T-helper 1 cell treated with Interleukin-12 subunit alpha and Interleukin-12 subunit beta and Interleukin-4 antibody, amounts not matched to agents 30 μg/mL and 1 μg/mL, for 36 hours (primary cell): ENCODE results near the gene FANCC.

ENCODE experiments used
- H3K27ac Mint-ChIP-seq: one replicate; pipeline ENCODE4 v1.8.0; 2021; ENCODE audit warnings: mild to moderate bottlenecking, mixed read lengths
- H3K27me3 Mint-ChIP-seq: one replicate; pipeline ENCODE4 v1.8.0; 2021; ENCODE audit warnings: low read depth, mixed read lengths
- H3K36me3 Mint-ChIP-seq: one replicate; pipeline ENCODE4 v1.8.0; 2021; ENCODE audit warnings: low read depth, mixed read lengths
- H3K4me1 Mint-ChIP-seq: one replicate; pipeline ENCODE4 v1.8.0; 2021; ENCODE audit warnings: low read depth, mixed read lengths
- H3K4me3 Mint-ChIP-seq: one replicate; pipeline ENCODE4 v1.8.0; 2021; ENCODE audit warnings: mild to moderate bottlenecking, moderate library complexity, mixed read lengths
- H3K9me3 Mint-ChIP-seq: one replicate; pipeline ENCODE4 v1.8.0; 2021; ENCODE audit warnings: mixed read lengths

FANCC gene, protein sequence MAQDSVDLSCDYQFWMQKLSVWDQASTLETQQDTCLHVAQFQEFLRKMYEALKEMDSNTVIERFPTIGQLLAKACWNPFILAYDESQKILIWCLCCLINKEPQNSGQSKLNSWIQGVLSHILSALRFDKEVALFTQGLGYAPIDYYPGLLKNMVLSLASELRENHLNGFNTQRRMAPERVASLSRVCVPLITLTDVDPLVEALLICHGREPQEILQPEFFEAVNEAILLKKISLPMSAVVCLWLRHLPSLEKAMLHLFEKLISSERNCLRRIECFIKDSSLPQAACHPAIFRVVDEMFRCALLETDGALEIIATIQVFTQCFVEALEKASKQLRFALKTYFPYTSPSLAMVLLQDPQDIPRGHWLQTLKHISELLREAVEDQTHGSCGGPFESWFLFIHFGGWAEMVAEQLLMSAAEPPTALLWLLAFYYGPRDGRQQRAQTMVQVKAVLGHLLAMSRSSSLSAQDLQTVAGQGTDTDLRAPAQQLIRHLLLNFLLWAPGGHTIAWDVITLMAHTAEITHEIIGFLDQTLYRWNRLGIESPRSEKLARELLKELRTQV

DNA sequence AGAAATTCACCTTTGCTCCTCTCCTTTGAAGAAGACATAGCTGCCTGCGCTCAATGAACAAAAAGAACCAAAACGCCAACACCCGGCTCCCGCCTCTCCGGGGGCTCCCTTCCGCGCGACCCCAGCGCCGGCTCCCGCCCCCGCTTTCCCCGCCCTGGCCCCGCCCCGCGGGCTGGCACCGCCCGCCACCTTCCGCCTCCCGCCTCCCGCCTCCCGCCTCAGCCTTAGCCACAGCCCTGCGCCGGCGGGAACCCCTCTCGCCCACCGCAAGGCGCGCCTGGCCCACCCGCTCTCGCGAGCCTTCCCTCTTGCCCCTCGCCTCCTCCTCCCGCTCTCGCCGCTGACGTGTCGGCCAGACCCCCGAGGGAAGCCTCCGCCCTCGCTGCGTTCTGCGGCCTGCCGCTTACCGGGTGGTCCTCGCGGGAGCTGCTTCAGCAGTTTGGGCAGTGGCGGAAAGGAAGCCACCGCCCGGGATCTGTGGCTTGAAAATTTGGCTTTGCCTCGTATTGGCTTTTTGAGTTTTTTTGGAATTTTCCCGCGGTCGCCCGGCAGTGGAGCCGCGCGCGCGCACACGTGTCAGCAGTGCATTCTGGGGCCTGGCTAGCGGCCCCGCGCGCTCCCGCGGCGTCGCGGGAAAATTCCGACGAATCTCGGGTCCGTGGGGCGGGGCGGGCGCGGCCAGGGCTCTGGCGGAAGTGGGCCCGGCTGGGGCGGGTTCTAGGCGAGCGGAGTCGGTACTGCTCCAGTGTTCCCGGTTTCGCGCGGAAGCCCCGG lies at the start of gene FANCC:
Gene FANCC (minus strand): TSS at position 591 of the 774 bp plus-strand sequence. CDS start 68,418 bp downstream, outside the sequence.
- peak within 1 kb of the TSS; percentile 90 for H3K4me3 Mint-ChIP-seq
- H3K27ac Mint-ChIP-seq: peak within 1 kb of the TSS; percentile 90
- H3K9me3 Mint-ChIP-seq: no peaks in the 10 kb centered on the region
- H3K27me3 Mint-ChIP-seq: peaks cover 17% of the 10 kb centered on the region
- H3K36me3 Mint-ChIP-seq: peaks cover 3% of the 10 kb centered on the region
- H3K4me1 Mint-ChIP-seq: peaks cover 15% of the 10 kb centered on the region

DNA sequence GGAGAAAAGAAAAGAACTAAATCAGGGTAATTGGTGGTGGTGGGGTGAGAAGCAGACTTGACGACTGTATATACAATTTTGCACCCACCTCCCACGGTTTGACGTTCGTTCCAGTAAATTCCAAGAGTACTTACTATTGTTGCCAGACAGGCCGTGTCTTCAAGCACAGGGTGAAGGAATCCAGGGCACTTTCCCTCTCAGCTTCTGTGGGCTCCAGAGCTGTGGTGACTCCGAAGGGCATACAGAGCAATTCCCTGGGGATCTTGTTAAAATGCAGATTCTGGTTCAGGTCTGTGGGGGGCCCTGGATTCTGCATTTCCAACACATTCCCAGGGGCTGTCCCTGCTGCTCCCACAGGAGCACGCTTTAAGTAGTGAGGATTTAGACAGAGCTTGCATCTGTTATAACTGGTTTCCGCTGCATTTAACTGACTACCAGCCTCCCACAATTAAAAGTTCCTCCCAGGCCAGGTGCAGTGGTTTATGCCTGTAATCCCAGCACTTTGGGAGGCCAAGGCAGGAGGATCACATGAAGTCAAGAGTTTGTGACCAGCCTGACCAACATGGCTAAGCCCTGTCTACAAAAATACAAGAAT lies 49.3 kb upstream of the FANCC start:
- no peaks in the 10 kb centered on the region for H3K36me3 Mint-ChIP-seq
- H3K9me3 Mint-ChIP-seq: no peaks in the 10 kb centered on the region
- no peak overlapping the region for H3K4me3 Mint-ChIP-seq
- H3K4me1 Mint-ChIP-seq: no peaks in the 10 kb centered on the region
- H3K27ac Mint-ChIP-seq: no peak overlapping the region
- peaks cover 48% of the 10 kb centered on the region for H3K27me3 Mint-ChIP-seq

- Mint-ChIP-seq H3K36me3 (no peaks in the 10 kb centered on the region), H3K4me3 (no peak overlapping the region), H3K27ac (no peak overlapping the region), H3K4me1 (no peaks in the 10 kb centered on the region), H3K27me3 (peaks cover 48% of the 10 kb centered on the region), H3K9me3 (no peaks in the 10 kb centered on the region)
Observed at GRCh38 chr9:95365766-95366165, 48.3 kb upstream of the FANCC start.

GRCh38 chr9:95363051-95363841 lies 45.7 kb upstream of the FANCC start:
- Mint-ChIP-seq H3K27ac (no peak overlapping the region), H3K4me1 (no peaks in the 10 kb centered on the region), H3K9me3 (no peaks in the 10 kb centered on the region), H3K36me3 (no peaks in the 10 kb centered on the region), H3K4me3 (no peak overlapping the region), H3K27me3 (peaks cover 39% of the 10 kb centered on the region)

DNA sequence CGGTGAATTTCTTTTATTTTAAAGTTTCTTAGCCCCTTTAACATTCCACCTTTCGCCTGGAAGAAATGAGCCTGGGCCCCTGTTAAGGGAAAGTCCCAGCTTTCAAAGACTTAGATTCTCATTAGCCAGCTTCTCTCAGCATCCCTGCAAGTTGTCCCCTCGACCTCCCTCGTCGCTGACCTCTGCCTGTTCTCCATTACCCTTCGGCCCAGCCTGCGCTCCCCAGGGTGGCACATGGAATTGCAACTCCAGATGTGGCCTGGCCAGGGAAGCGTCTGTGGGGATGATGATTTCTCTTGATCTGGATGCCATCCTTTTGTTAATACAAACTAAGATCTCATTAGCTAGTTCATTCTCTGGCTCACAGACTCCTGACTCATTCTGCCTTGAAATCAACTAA lies 43.4 kb upstream of the FANCC start:
- Mint-ChIP-seq H3K27ac (no peak overlapping the region), H3K27me3 (peaks cover 35% of the 10 kb centered on the region), H3K4me3 (no peak overlapping the region), H3K4me1 (no peaks in the 10 kb centered on the region), H3K9me3 (no peaks in the 10 kb centered on the region), H3K36me3 (no peaks in the 10 kb centered on the region)

GRCh38 chr9:95357316-95357715 lies 39.8 kb upstream of the FANCC start:
- Mint-ChIP-seq H3K4me3 (no peak overlapping the region), H3K27ac (no peak overlapping the region), H3K9me3 (no peaks in the 10 kb centered on the region), H3K27me3 (peaks cover 35% of the 10 kb centered on the region), H3K4me1 (no peaks in the 10 kb centered on the region), H3K36me3 (no peaks in the 10 kb centered on the region)

- no peak overlapping the region for H3K27ac Mint-ChIP-seq
- no peaks in the 10 kb centered on the region for H3K36me3 Mint-ChIP-seq
- peaks cover 43% of the 10 kb centered on the region for H3K27me3 Mint-ChIP-seq
- H3K4me1 Mint-ChIP-seq: no peaks in the 10 kb centered on the region
- H3K4me3 Mint-ChIP-seq: no peak overlapping the region
- H3K9me3 Mint-ChIP-seq: no peaks in the 10 kb centered on the region
Observed at GRCh38 chr9:95355500-95355899, 38.0 kb upstream of the FANCC start.

DNA sequence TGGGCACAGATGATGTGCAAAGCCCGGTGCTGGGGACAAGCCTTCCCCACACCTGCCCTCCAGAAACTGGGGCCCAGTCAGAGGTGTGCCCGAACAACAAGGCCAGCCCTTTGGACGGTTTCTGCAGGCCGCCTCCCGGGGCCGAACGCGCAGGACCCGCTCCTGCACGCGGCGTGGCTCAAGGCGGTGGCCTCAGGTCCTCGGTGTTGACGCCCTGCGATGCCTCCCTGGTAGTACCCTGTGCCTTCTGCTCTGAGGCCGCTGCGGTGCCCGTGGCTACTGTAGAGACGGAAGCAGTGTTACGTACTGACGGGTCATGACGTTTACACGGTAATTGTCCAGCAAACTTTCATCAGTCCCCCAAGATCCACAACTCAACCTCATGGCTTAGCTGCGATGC lies 33.5 kb upstream of the FANCC start:
- Mint-ChIP-seq H3K27ac (no peak overlapping the region), H3K9me3 (no peaks in the 10 kb centered on the region), H3K4me3 (no peak overlapping the region), H3K36me3 (peaks cover 3% of the 10 kb centered on the region), H3K27me3 (peaks cover 59% of the 10 kb centered on the region), H3K4me1 (no peaks in the 10 kb centered on the region)

- Mint-ChIP-seq H3K9me3 (no peaks in the 10 kb centered on the region), H3K27me3 (peaks cover 51% of the 10 kb centered on the region), H3K27ac (no peak overlapping the region), H3K36me3 (peaks cover 3% of the 10 kb centered on the region), H3K4me1 (no peaks in the 10 kb centered on the region), H3K4me3 (no peak overlapping the region)
Observed at GRCh38 chr9:95350266-95350665, 32.8 kb upstream of the FANCC start.

DNA sequence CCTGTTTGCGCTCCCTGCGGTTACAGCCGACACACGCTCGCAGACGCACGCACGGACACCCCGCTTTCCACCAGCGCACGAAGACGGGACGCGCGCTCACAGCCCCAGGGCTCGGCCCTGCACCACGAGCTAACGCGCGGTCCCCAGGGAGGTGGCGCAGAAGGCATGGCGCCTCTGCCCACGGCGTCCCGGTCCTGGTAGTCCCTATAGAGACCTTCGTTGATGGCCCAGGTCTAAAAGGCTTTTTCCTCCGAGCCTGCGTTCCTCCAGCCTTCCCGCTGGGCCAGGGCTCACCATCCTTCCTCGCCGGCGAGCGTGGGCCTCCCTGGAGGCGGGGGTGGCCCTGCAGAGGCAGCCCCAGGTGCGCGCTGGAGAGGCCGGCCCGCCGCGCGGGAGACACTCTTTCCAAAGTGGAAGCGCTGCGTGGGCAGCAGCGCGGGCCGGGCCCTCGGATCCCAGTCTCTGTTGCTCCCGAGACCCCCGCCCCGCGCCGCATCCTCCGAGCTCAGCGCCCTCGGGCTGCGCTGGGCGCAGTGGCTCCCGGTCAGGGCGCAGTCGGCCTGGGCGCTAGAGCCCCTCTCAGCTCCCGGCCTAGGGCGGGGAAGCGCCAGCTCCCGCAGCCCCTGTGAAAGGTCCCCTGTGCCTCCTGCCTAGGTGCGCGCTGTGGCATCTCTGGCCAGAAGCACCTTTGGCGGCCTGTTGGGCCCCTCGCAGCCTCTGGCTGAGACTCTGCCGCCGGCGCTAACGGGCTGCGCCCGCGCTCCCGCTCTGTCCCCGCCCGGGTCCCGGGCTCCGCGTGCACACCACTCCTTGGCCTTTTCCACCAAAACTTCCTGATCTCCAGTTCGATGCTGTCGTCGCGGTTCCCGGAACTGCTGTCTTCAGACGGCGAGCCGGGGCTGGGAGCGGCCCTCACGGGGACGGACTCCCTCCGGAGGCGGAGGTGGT lies 31.9 kb upstream of the FANCC start:
- Mint-ChIP-seq H3K4me3 (no peak overlapping the region), H3K27me3 (peaks cover 42% of the 10 kb centered on the region)

DNA sequence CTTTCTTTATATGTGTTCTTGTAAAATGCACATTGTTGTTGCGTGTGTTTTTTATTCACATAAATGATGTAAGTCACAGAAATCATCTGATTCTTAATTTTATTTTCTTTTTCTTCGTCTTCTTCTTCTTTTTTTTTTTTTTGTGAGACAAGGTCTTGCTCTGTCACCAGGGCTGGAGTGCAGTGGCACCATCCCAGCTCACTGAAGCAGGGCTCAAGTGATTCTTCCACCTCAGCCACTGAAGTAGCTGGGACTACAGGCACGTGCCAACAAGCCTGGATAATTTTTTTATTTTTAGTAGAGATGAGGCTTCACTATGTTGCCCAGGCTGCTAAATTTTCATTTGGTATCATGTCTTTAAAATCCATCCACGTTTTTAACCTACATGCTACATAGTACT lies 28.5 kb upstream of the FANCC start:
- H3K27ac Mint-ChIP-seq: no peak overlapping the region
- no peaks in the 10 kb centered on the region for H3K9me3 Mint-ChIP-seq
- no peak overlapping the region for H3K4me3 Mint-ChIP-seq
- H3K4me1 Mint-ChIP-seq: peaks cover 5% of the 10 kb centered on the region
- H3K27me3 Mint-ChIP-seq: peaks cover 33% of the 10 kb centered on the region
- H3K36me3 Mint-ChIP-seq: peaks cover 3% of the 10 kb centered on the region

More for the DNA sequence above, 31.9 kb upstream of the FANCC start:
- H3K27ac Mint-ChIP-seq: no peak overlapping the region
- H3K36me3 Mint-ChIP-seq: peaks cover 3% of the 10 kb centered on the region
- H3K9me3 Mint-ChIP-seq: no peaks in the 10 kb centered on the region
- no peaks in the 10 kb centered on the region for H3K4me1 Mint-ChIP-seq

DNA sequence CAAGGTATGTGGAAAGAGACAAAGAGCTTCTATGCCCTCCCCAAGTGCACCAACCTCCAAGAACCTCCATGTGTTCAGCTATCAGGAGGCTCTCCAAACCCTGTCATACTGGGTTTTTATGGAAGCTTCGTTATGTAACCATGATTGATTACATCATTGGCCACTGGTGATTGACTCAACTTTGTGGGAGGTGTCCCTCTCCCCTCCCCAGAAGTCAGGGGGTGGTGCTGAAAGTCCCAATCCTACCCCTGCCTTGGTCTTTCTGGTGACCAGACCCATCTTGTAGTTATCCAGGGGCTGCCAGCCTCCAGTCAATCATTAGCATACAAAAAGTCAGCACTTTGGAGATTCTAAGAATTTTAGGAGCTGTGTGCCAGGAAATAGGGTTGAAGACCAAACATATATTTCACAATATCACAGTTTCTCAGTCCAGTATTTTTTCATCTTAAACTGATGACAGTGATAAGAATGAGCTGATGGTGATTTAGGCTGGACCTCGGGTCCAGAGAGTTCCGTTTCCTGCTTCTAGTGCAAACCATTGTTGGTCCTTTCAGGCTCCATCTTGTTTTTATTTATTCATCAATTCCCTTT lies 27.3 kb upstream of the FANCC start:
- H3K27me3 Mint-ChIP-seq: peaks cover 22% of the 10 kb centered on the region
- H3K27ac Mint-ChIP-seq: no peak overlapping the region
- H3K4me1 Mint-ChIP-seq: peaks cover 5% of the 10 kb centered on the region
- peaks cover 3% of the 10 kb centered on the region for H3K36me3 Mint-ChIP-seq
- H3K4me3 Mint-ChIP-seq: no peak overlapping the region
- H3K9me3 Mint-ChIP-seq: no peaks in the 10 kb centered on the region
